A549 (cell line): ENCODE data around the gene CDYL2. TPM values are rescaled to one million over a fixed set of nuclear protein-coding genes. Genes with fewer than 3 reads are reported as not detected.

ENCODE experiments used
- ATAC-seq, 2 experiments: fragments of 200-7000 bp in 1 of 2; fragments of >200 bp in 1 of 2; cut with Nextera tagmentation in 1 of 2; cut with Tn5 transposase in 1 of 2; 3 replicates each; pipeline versions ENCODE4 v1.8.0 to v1.9.1; 2018 to 2020; ENCODE audit warnings: mild to moderate bottlenecking in 1 of 2, moderate library complexity in 1 of 2
- CTCF ChIA-PET: fragments of 300-600 bp; sonication (Branson Sonifier 250); formaldehyde crosslinking; extraction: SDS; loops from one replicate; lab custom pipeline; 2021; ENCODE audit warnings: antibody characterized with exemption, inconsistent platforms; lab: Yijun Ruan, JAX
- POLR2A ChIA-PET: fragments of 350-600 bp; formaldehyde crosslinking; extraction: SDS; loops from one replicate; lab custom pipeline; 2021; ENCODE audit warnings: antibody characterized with exemption, inconsistent platforms; lab: Yijun Ruan, JAX
- DNase-seq, 2 experiments: peaks; one replicate each; pipeline versions ENCODE4 v3.0.0 to v3.0.0-alpha.2; 2011 to 2016; ENCODE audit warnings: low read depth in 1 of 2, low spot score in 1 of 2
- FAIRE-seq: peaks from 2 replicates; lab custom pipeline; 2011; peaks lifted over from hg19 to GRCh38; lab: Jason Lieb, UNC
- H3K27ac ChIP-seq, 2 experiments: fragments of >200 bp; sonication (Bioruptor Twin); formaldehyde crosslinking; 3 replicates each; pipeline ENCODE4 v1.5.1; 2016 to 2017
- H3K4me1 ChIP-seq: fragments of >200 bp; sonication (Bioruptor Twin); formaldehyde crosslinking; 3 replicates; pipeline ENCODE4 v1.6.1; 2016
- H3K4me2 ChIP-seq: fragments of >200 bp; sonication (Bioruptor Twin); formaldehyde crosslinking; 3 replicates; pipeline ENCODE4 v1.6.1; 2016
- H3K4me3 ChIP-seq: fragments of >200 bp; sonication (Bioruptor Twin); formaldehyde crosslinking; 3 replicates; pipeline ENCODE4 v1.5.1; 2016
- H3K9me3 ChIP-seq: fragments of >200 bp; sonication (Bioruptor Twin); formaldehyde crosslinking; 3 replicates; pipeline ENCODE4 v1.6.1; 2016
- BCL3 ChIP-seq: fragments of >200 bp; sonication (Bioruptor Twin); formaldehyde crosslinking; IDR thresholded peaks from 3 replicates; pipeline ENCODE4 v1.6.1; 2016
- BHLHE40 ChIP-seq: IDR thresholded peaks from 2 replicates; pipeline ENCODE4 v1.6.1; 2012; ENCODE audit warnings: low read depth, low read length, inconsistent platforms
- CBX2 ChIP-seq: fragments of 200-600 bp; sonication (generic); IDR thresholded peaks from 2 replicates; pipeline ENCODE4 v1.6.1; 2016; ENCODE audit warnings: low read depth, mild to moderate bottlenecking, borderline replicate concordance
- CBX8 ChIP-seq: fragments of 200-600 bp; sonication (generic); IDR thresholded peaks from 2 replicates; pipeline ENCODE4 v1.6.1; 2016
- CEBPB ChIP-seq, 2 experiments: fragments of >200 bp in 1 of 2; sonication (Bioruptor Twin) in 1 of 2; formaldehyde crosslinking in 1 of 2; IDR thresholded peaks; 2 replicates each; pipeline ENCODE4 v1.6.1; 2012 to 2016
- CHD2 ChIP-seq: fragments of 150-350 bp; IDR thresholded peaks from 2 replicates; pipeline ENCODE4 v1.6.1; 2014; ENCODE audit warnings: low read length; ENCODE audit not compliant: partially characterized antibody
- CTCF ChIP-seq: fragments of >200 bp; sonication (Bioruptor Twin); formaldehyde crosslinking; IDR thresholded peaks from 3 replicates; pipeline ENCODE4 v1.5.1; 2016
- E2F6 ChIP-seq: IDR thresholded peaks from 2 replicates; pipeline ENCODE4 v1.6.1; 2012; ENCODE audit warnings: low read depth, borderline replicate concordance
- EHF ChIP-seq: fragments of 250-450 bp; sonication (Bioruptor Pico); IDR thresholded peaks from 2 replicates; pipeline ENCODE4 v1.5.0; 2020; ENCODE audit warnings: mild to moderate bottlenecking
- EHMT2 ChIP-seq: fragments of 200-600 bp; sonication (generic); IDR thresholded peaks from 2 replicates; pipeline ENCODE4 v1.6.1; 2016; ENCODE audit warnings: antibody characterized with exemption, low read depth, mild to moderate bottlenecking, moderate library complexity
- EP300 ChIP-seq, 2 experiments: fragments of >200 bp; sonication (Bioruptor Twin); formaldehyde crosslinking; IDR thresholded peaks; 2 replicates in 1 of 2; 3 replicates in 1 of 2; pipeline ENCODE4 v1.6.1; 2016 to 2017
- FOSL2 ChIP-seq, 2 experiments: fragments of 450-650 bp in 1 of 2; fragments of >200 bp in 1 of 2; sonication (Bioruptor Twin) in 1 of 2; formaldehyde crosslinking; IDR thresholded peaks; 2 replicates each; pipeline versions ENCODE4 v1.5.0 to v1.6.1; 2016 to 2020; ENCODE audit warnings: mild to moderate bottlenecking in 1 of 2, moderate library complexity in 1 of 2
- JUNB ChIP-seq: fragments of >200 bp; sonication (Bioruptor Twin); formaldehyde crosslinking; IDR thresholded peaks from 2 replicates; pipeline ENCODE4 v1.6.1; 2016
- KDM5A ChIP-seq: fragments of 200-600 bp; sonication (generic); IDR thresholded peaks from 2 replicates; pipeline ENCODE4 v1.6.1; 2016; ENCODE audit warnings: antibody characterized with exemption, mild to moderate bottlenecking
- MAZ ChIP-seq: fragments of 150-350 bp; IDR thresholded peaks from 2 replicates; pipeline ENCODE4 v1.6.1; 2014; ENCODE audit warnings: antibody characterized with exemption, low read depth, low read length, borderline replicate concordance
- NFE2L2 ChIP-seq: fragments of 150-350 bp; conservative IDR thresholded peaks from 2 replicates; pipeline ENCODE4 v1.6.1; 2014; ENCODE audit warnings: low read length
- NPAS2 ChIP-seq: fragments of 250-450 bp; sonication (Bioruptor Pico); IDR thresholded peaks from 2 replicates; pipeline ENCODE4 v1.8.0; 2022; ENCODE audit warnings: mild to moderate bottlenecking, moderate library complexity, borderline replicate concordance
- NR3C1 ChIP-seq: fragments of >200 bp; sonication (Bioruptor Twin); formaldehyde crosslinking; IDR thresholded peaks from 3 replicates; pipeline ENCODE4 v1.6.1; 2017
- PHF8 ChIP-seq: fragments of 200-600 bp; sonication (generic); IDR thresholded peaks from 2 replicates; pipeline ENCODE4 v1.6.1; 2016; ENCODE audit warnings: low read depth, mild to moderate bottlenecking, antibody characterized with exemption, moderate library complexity, borderline replicate concordance
- RAD21 ChIP-seq, 2 experiments: fragments of >200 bp in 1 of 2; sonication (Bioruptor Twin) in 1 of 2; formaldehyde crosslinking in 1 of 2; IDR thresholded peaks in 1 of 2; conservative IDR thresholded peaks in 1 of 2; 2 replicates in 1 of 2; 3 replicates in 1 of 2; pipeline ENCODE4 v1.6.1; 2012 to 2018; ENCODE audit warnings: inconsistent platforms in 1 of 2
- RCOR1 ChIP-seq: fragments of 150-350 bp; IDR thresholded peaks from 2 replicates; pipeline ENCODE4 v1.6.1; 2014; ENCODE audit warnings: antibody characterized with exemption, low read length, low read depth
- RNF2 ChIP-seq: fragments of 200-600 bp; sonication (generic); IDR thresholded peaks from 2 replicates; pipeline ENCODE4 v1.6.1; 2016; ENCODE audit warnings: low read depth, mild to moderate bottlenecking, antibody characterized with exemption, moderate library complexity, borderline replicate concordance
- SMC3 ChIP-seq: fragments of >200 bp; sonication (Bioruptor Twin); formaldehyde crosslinking; IDR thresholded peaks from 3 replicates; pipeline ENCODE4 v1.6.1; 2018; ENCODE audit warnings: inconsistent platforms
- SREBF2 ChIP-seq: fragments of 450-650 bp; IDR thresholded peaks from 2 replicates; pipeline ENCODE4 v1.6.1; 2014; ENCODE audit warnings: mild to moderate bottlenecking, moderate library complexity
- TFCP2L1 ChIP-seq: fragments of 250-450 bp; sonication (Bioruptor Pico); IDR thresholded peaks from 2 replicates; pipeline ENCODE4 v1.5.0; 2021; ENCODE audit warnings: mild to moderate bottlenecking
- TP53 ChIP-seq: fragments of 250-450 bp; sonication (Bioruptor Pico); IDR thresholded peaks from 2 replicates; pipeline ENCODE4 v1.5.0; 2021; ENCODE audit warnings: mild to moderate bottlenecking, moderate library complexity
- WGBS: methylation state at CpG from one replicate; pipeline ENCODE4 v1.1.6; 2017; ENCODE audit errors: missing lambda C conversion rate; 5-methylcytosine and 5-hydroxymethylcytosine counted together
- polyA plus RNA-seq, 4 experiments: library from polyadenylated mRNA; depleted of rRNA in 3 of 4; stranded (reverse); fragments of >200 nt; fragmentation: RNase III in 1 of 4; extraction: RNeasy Plus Mini Kit Qiagen cat#74134 plus additional on column Dnase treatment in 1 of 4; gene quantifications; 2 replicates in 3 of 4; 3 replicates in 1 of 4; pipeline ENCODE4 v1.2.3, GENCODE V29; 2011 to 2017
- TF ChIP-seq, protein P1 (sequence below): IDR thresholded peaks from 2 replicates; pipeline ENCODE4 v1.6.1; 2012

The CDYL2 gene
- polyA plus RNA-seq, 2 of the 4 experiments (the other 2 are of a cell fraction): 0.05 to 0.10 TPM

DNA sequence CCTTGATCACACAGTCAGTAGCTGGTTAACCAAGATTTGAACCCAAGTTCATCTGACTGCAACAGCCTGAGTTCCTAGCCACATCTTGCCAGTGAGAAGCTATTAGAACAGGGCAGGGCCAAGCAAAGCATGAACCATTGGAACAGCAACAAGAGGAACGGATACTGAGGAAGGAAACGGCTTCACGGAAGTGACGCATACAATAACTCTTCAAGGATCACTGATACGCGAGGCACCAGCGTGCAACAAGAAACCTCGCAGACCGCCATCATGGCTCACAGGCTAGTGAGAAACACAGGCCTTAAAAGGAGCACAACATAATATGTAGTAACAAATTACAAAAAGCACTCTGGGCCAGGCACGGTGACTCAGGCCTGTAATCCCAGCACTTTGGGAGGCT is 114.9 kb downstream of the CDYL2 start:
- no peak overlapping the region for H3K27ac ChIP-seq
- POLR2A ChIA-PET: no interaction called here
- no peak for ATAC-seq
- no peak overlapping the region for H3K4me3 ChIP-seq
- no peak overlapping the region for H3K4me2 ChIP-seq
- no peak for FAIRE-seq
- no peak for DNase-seq
- no peaks in the 10 kb centered on the region for H3K9me3 ChIP-seq
- H3K4me1 ChIP-seq: no peaks in the 10 kb centered on the region
- CTCF ChIA-PET: no interaction called here
- no peak for TF ChIP-seq NR3C1
- no peak for TF ChIP-seq NFE2L2
- TF ChIP-seq SMC3: no peak
- TF ChIP-seq CTCF: no peak
- TF ChIP-seq, all 56 proteins: peak for 0
- 45% methylated on average over 10 of the region's 10 CpGs for WGBS

- Histone ChIP-seq H3K4me1 (no peaks in the 10 kb centered on the region), H3K4me2 (no peak overlapping the region), H3K9me3 (no peaks in the 10 kb centered on the region), H3K4me3 (no peak overlapping the region), H3K27ac (no peak overlapping the region)
- CTCF ChIA-PET: no interaction called here
- FAIRE-seq: no peak
- no peak for DNase-seq
- ATAC-seq: no peak
- WGBS: 27% methylated on average over 4 of the region's 4 CpGs
- POLR2A ChIA-PET: no interaction called here
- TF ChIP-seq BHLHE40: no peak
- no peak for TF ChIP-seq TFCP2L1
- no peak for TF ChIP-seq CBX8
- TF ChIP-seq EHMT2: no peak
- no peak for TF ChIP-seq E2F6
- no peak for TF ChIP-seq FOSL2 (IDR thresholded peaks at IDR 0.05)
- TF ChIP-seq FOSL2 (CRISPR knock-in tag; IDR thresholded peaks at IDR 0.05): no peak
- no peak for TF ChIP-seq PHF8
- no peak for TF ChIP-seq CHD2
- no peak for TF ChIP-seq NPAS2 (CRISPR knock-in tag)
- TF ChIP-seq RNF2: no peak
- no peak for TF ChIP-seq CBX2
- TF ChIP-seq EP300 (IDR thresholded peaks at IDR 0.05): no peak
- TF ChIP-seq CEBPB (IDR thresholded peaks at IDR 0.05): no peak
These were observed 116.8 kb downstream of the CDYL2 start for GRCh38 chr16:80687606-80688005.

DNA sequence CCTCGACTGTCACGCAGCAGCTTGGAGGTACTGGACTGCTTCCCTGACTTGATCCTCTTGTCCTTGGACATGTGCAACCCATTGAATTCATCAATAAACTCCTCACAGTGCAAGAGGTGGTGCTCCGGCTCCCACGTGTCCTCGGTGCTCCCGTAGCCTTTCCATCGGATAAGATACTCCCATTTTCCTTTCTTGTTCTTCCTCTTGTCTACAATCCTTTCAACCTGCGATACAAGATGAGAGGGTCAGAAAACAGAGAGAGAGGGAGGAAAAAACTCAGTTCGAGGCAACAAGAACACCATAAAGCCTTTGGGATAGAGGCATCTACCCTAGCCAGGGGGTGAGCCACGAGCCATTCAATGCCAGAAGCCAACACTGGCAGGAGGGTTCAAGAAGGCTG is 119.5 kb downstream of the CDYL2 start:
- no peak overlapping the region for H3K4me2 ChIP-seq
- H3K4me1 ChIP-seq: no peaks in the 10 kb centered on the region
- no peak for TF ChIP-seq TP53
- no peak for TF ChIP-seq RAD21 (conservative IDR thresholded peaks at IDR 0.05 in 1 of 2, IDR thresholded peaks at IDR 0.05 in 1 of 2)
- TF ChIP-seq JUNB: no peak
- no peak for TF ChIP-seq RCOR1
- TF ChIP-seq SREBF2: no peak
- TF ChIP-seq EP300 (IDR thresholded peaks at IDR 0.05): no peak
- no peak for TF ChIP-seq MAZ
- TF ChIP-seq CHD2: no peak
- TF ChIP-seq CBX2: no peak
- TF ChIP-seq RNF2: no peak
- TF ChIP-seq, protein P1, sequence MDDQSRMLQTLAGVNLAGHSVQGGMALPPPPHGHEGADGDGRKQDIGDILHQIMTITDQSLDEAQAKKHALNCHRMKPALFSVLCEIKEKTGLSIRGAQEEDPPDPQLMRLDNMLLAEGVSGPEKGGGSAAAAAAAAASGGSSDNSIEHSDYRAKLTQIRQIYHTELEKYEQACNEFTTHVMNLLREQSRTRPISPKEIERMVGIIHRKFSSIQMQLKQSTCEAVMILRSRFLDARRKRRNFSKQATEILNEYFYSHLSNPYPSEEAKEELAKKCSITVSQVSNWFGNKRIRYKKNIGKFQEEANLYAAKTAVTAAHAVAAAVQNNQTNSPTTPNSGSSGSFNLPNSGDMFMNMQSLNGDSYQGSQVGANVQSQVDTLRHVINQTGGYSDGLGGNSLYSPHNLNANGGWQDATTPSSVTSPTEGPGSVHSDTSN: no peak
- TF ChIP-seq NFE2L2: no peak
- no peak for TF ChIP-seq EHF (CRISPR knock-in tag)
- no peak for TF ChIP-seq PHF8
- TF ChIP-seq CEBPB (IDR thresholded peaks at IDR 0.05): no peak
- no peak for TF ChIP-seq BCL3
- TF ChIP-seq KDM5A: no peak
- no peak for TF ChIP-seq FOSL2 (IDR thresholded peaks at IDR 0.05)
- TF ChIP-seq FOSL2 (CRISPR knock-in tag; IDR thresholded peaks at IDR 0.05): no peak
- WGBS: 15% methylated on average over 10 of the region's 10 CpGs
- DNase-seq (no peak), ATAC-seq (no peak), FAIRE-seq (no peak)
- no peak overlapping the region for H3K27ac ChIP-seq
- POLR2A ChIA-PET: no interaction called here
- no peak overlapping the region for H3K4me3 ChIP-seq
- CTCF ChIA-PET: no interaction called here
- no peaks in the 10 kb centered on the region for H3K9me3 ChIP-seq
